ACHN (cell line): ENCODE results near the gene UNC5A.

Experiments used
- DNase-seq: peaks from one replicate; pipeline ENCODE4 v3.0.0-alpha.2; 2015
- in situ Hi-C: cut with HindIII; loops from 2 replicates; pipeline ENCODE4 v1.10.0; 2017; ENCODE audit warnings: low sequenced_read_pairs, low pct_ligation_motif_present, low pct_unique_long_range_greater_than_20kb

The UNC5A gene

GRCh38 chr5:176780176-176781053, 29.9 kb upstream of the UNC5A start:
- in situ Hi-C loops: no loop called here
- DNase-seq: no peak

- DNase-seq: no peak
- in situ Hi-C loops: no loop called here
Measured at GRCh38 chr5:176781054-176781375, 29.3 kb upstream of the UNC5A start.

- in situ Hi-C loops: no loop called here
- DNase-seq: no peak
Measured at GRCh38 chr5:176781638-176782570, 28.5 kb upstream of the UNC5A start.

GRCh38 chr5:176784218-176785165, 25.9 kb upstream of the UNC5A start:
- peak; percentile 79 for DNase-seq
- in situ Hi-C loops: no loop called here

GRCh38 chr5:176785184-176786145, 24.9 kb upstream of the UNC5A start:
- in situ Hi-C loops: no loop called here

GRCh38 chr5:176787676-176788075, 22.7 kb upstream of the UNC5A start:
- no peak for DNase-seq
- in situ Hi-C loops: no loop called here

More at GRCh38 chr5:176785184-176786145, 24.9 kb upstream of the UNC5A start:
- DNase-seq: no peak

- no peak for DNase-seq
- in situ Hi-C loops: no loop called here
Measured at GRCh38 chr5:176788091-176788490, 22.3 kb upstream of the UNC5A start.

GRCh38 chr5:176788941-176789872, 21.2 kb upstream of the UNC5A start:
- no peak for DNase-seq
- in situ Hi-C loops: no loop called here

GRCh38 chr5:176789873-176790615, 20.3 kb upstream of the UNC5A start:
- no peak for DNase-seq
- in situ Hi-C loops: no loop called here

GRCh38 chr5:176790941-176791340, 19.4 kb upstream of the UNC5A start:
- no peak for DNase-seq
- in situ Hi-C loops: no loop called here

- in situ Hi-C loops: no loop called here
Measured at GRCh38 chr5:176792655-176793342, 17.6 kb upstream of the UNC5A start.

GRCh38 chr5:176793343-176793699, 17.0 kb upstream of the UNC5A start:
- in situ Hi-C loops: no loop called here
- DNase-seq: no peak

More at GRCh38 chr5:176792655-176793342, 17.6 kb upstream of the UNC5A start:
- DNase-seq: no peak

- no peak for DNase-seq
- in situ Hi-C loops: no loop called here
Measured at GRCh38 chr5:176793736-176794135, 16.6 kb upstream of the UNC5A start.

- in situ Hi-C loops: no loop called here
Measured at GRCh38 chr5:176794509-176794908, 15.8 kb upstream of the UNC5A start.

GRCh38 chr5:176796411-176796810, 13.9 kb upstream of the UNC5A start:
- no peak for DNase-seq

More at GRCh38 chr5:176794509-176794908, 15.8 kb upstream of the UNC5A start:
- DNase-seq: no peak

More at GRCh38 chr5:176796411-176796810, 13.9 kb upstream of the UNC5A start:
- in situ Hi-C loops: no loop called here
